GM12864 (cell line): Measurements from ENCODE around the gene CLDN9.

Source experiments
- DNase-seq: peaks from one replicate; pipeline ENCODE4 v3.0.0-alpha.2; 2011; ENCODE audit warnings: low read depth
- H3K4me3 ChIP-seq: 2 replicates; pipeline ENCODE4 v1.5.1; 2011; ENCODE audit warnings: mild to moderate bottlenecking, low read depth, low read length, control low read depth
- TF ChIP-seq, protein P1 (sequence below): IDR thresholded peaks from 2 replicates; pipeline ENCODE4 v1.5.1; 2011; ENCODE audit warnings: low read depth, mild to moderate bottlenecking, moderate library complexity, low read length, control low read depth, inconsistent platforms; ENCODE audit errors: missing control alignments

The CLDN9 gene

DNA sequence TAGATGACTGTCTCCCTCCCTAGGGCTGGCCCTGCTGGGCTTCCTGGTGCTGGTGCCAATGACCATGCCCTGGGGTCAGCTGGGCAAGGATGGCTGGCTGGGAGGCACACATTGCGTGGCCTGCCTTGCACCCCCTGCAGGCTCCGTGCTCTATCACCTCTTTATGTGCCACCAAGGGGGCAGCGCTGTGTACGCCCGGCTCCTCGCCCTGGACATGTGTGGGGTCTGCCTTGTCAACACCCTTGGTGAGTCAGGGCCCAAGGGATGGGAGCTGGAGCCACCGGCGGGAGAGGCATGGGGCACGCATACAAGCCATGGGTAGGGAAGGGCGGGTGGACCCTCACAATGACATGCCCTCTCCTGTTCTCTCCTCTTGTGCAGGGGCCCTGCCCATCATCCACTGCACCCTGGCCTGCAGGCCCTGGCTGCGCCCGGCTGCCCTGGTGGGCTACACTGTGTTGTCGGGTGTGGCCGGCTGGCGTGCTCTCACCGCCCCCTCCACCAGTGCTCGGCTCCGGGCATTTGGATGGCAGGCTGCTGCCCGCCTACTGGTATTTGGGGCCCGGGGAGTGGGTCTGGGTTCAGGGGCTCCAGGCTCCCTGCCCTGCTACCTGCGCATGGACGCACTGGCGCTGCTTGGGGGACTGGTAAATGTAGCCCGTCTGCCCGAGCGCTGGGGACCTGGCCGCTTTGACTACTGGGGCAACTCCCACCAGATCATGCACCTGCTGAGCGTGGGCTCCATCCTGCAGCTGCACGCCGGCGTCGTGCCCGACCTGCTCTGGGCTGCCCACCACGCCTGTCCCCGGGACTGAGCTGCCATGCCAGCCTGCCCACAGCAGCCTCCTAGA lies 41.4 kb upstream of the CLDN9 start:
- no peak overlapping the region for H3K4me3 ChIP-seq
- DNase-seq: no peak
- TF ChIP-seq, protein P1, sequence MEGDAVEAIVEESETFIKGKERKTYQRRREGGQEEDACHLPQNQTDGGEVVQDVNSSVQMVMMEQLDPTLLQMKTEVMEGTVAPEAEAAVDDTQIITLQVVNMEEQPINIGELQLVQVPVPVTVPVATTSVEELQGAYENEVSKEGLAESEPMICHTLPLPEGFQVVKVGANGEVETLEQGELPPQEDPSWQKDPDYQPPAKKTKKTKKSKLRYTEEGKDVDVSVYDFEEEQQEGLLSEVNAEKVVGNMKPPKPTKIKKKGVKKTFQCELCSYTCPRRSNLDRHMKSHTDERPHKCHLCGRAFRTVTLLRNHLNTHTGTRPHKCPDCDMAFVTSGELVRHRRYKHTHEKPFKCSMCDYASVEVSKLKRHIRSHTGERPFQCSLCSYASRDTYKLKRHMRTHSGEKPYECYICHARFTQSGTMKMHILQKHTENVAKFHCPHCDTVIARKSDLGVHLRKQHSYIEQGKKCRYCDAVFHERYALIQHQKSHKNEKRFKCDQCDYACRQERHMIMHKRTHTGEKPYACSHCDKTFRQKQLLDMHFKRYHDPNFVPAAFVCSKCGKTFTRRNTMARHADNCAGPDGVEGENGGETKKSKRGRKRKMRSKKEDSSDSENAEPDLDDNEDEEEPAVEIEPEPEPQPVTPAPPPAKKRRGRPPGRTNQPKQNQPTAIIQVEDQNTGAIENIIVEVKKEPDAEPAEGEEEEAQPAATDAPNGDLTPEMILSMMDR: no peak

DNA sequence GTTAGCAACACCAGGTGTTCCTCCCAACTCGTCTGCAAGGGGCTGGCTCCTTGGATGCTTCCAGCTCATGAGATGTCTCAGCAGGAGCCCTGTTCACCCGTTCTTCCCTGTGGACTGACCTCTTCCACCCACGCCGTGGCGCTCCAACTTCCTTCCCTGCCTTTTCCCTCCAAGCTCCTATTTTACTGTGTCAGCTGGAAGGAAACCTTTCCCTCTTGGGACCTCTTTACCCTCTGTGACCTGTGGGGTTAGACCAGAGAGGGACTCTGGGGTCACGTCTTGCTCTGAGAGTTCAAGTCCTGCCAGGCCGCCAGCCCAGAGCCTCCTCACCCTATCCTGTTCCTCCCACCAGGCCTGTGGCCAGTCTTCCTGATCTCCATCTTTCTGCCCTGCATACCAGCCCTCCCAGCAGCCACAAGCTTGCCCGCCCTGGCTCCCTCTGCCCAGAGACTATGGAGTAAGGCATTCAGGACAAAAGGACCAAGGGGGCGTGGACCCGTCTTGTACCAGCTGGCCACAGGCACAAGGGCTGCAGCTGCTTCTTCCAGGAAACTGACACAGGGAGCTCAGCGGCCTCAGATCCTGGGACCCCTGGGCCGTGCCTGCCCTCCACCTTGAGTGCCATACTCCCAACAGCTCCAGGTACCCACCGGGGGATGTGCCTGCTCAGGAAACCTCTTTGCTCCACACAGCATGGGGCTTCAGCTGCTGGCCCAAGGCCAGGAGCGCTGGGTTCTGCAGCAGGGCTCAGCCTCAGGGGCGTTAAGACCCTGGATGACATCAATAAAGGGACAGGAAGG lies 40.5 kb upstream of the CLDN9 start:
- H3K4me3 ChIP-seq: no peak overlapping the region
- TF ChIP-seq, protein P1: no peak
- DNase-seq: no peak

DNA sequence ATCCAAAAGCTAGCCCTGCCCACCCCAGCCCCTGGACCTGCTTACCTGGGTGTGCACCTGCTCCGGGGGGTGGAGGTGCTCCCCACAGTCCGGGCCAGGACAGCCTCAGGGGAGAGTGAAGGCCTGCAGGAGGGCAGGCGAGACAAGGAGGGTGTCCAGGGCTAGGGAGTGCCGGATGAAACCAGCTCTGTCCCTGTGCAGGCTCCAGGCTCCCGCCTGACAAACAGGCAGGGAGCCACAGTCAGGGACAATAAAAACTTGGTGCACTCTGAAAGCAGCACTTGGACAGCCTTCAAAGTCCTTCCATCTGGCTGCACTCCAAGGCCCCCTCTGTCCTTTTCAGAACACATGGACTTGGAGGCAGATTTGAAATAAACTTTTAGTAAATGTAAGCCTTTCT lies 39.6 kb upstream of the CLDN9 start:
- no peak for DNase-seq
- H3K4me3 ChIP-seq: no peak overlapping the region
- TF ChIP-seq, protein P1: no peak

DNA sequence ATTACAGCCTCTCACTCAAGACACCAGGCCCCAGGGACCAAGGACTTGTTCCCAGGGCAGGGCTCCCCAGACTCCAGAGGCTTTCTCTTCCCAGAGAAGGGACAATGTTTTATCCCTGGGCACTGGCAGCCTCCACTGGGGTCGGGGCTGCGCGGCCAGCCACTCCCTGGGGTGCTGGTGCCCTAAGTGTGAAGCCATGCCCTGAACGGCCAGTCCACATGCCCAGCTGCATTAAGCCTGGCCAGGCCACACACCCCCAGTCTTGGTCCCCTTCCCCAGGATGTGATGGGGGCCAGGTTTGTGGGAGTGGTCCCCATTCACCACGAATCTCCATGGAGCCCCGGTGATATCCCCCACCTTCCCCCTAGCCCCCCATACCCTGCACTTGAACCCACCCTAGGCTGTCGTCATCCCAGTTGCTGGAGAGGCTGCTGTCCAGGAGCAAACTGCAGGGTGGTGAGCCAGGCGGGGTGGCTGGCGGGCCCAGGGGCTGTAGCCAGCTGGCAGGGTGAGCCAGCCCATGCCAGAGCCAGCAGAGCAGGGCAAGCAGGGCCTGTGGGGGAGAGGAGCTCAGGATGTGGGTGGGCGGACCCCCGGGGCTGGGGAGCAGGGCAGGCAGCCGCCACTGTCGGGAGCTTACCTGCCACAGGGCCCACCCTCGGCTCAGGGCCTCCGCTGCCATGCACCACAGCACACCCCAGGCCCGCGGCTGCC lies 39.0 kb upstream of the CLDN9 start:
- TF ChIP-seq, protein P1: no peak
- H3K4me3 ChIP-seq: no peak overlapping the region
- DNase-seq: no peak

DNA sequence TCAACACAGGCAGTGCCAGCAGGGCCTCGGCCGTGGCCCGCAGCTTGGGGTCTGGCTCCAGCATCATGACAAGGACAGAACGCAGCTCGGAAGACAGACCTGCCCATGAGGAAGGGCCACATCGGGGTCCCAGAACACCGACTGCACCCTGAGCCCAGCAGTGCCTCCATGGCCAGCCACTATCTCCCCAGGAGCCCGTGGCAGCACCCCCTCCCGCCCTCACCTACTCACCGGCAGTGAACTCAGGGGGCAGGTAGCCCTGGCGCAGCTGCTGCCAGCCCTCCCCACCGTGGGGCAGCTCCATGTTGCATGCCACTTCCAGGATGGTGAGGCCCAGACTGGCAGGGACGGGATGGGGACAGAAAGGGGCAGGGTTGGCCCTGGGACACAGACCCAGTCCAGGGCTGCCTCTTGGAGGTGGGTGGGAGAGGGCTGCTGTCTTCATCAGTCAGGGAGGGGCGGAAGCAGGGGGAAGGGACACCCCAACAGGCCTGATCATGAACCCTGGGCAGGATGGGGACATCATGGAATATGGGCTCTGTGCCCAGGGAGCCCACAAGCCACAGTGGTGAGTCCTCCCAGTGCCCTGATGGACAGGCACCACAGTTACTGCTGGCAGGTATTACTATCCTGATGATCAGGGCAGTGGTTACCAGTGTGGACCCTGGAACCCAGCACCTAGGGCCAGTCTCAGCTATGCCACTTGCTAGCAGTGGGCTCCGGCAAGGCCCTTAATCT lies 38.2 kb upstream of the CLDN9 start:
- no peak for DNase-seq
- no peak overlapping the region for H3K4me3 ChIP-seq
- TF ChIP-seq, protein P1: no peak

DNA sequence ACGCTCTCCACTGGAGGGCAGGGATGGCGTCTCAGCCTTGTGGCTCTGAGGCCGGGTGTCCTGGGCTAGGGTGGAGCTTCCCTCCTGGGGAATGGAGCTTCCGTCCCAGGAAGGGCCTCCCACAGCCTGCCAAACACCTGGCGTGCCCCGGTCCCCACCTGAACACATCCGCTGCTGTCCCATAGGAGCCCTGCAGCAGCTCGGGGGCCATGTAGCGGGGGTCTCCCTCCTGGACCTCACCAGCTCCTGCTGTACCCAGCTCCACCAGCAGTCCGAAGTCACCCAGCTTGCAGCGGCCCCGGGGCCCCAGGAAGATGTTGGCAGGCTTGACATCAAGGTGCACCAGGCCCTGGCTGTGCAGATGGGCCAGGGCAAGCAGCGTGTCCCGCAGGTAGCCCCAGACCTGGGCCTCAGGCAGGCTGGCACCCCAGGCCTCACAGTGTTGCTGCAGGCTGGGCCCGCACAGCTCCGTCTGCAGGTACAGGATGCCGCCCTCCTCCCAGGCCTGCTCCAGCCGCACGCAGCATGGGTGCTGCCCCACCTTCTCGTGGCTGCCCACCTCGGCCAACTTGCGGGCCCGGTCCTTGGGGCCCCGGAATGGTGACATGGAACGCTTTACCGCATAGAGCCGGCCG lies 37.4 kb upstream of the CLDN9 start:
- TF ChIP-seq, protein P1: no peak
- no peak overlapping the region for H3K4me3 ChIP-seq

More for the DNA sequence above, 37.4 kb upstream of the CLDN9 start:
- DNase-seq: no peak
